ENCODE data around the gene EPHA7.

DNA sequence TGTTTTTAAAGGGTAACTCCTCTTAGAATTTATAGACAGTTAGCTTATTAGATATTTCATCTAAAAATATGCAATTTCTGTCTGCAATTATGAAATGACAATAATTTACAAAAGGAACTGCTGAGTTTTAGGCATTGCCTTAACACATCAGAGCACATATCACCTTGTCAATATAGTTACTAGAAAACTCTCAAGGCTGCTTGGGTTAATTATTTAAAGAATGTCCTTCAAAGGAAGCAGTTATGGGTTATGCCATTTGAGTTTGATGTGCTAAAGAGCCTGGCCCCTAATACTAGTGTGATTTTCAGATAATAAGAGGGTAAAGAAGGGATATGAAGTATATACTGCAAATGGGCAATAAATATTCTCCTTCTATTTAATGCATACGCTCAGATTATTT is 192.5 kb downstream of the EPHA7 start:
- TF ChIP-seq, protein P1, sequence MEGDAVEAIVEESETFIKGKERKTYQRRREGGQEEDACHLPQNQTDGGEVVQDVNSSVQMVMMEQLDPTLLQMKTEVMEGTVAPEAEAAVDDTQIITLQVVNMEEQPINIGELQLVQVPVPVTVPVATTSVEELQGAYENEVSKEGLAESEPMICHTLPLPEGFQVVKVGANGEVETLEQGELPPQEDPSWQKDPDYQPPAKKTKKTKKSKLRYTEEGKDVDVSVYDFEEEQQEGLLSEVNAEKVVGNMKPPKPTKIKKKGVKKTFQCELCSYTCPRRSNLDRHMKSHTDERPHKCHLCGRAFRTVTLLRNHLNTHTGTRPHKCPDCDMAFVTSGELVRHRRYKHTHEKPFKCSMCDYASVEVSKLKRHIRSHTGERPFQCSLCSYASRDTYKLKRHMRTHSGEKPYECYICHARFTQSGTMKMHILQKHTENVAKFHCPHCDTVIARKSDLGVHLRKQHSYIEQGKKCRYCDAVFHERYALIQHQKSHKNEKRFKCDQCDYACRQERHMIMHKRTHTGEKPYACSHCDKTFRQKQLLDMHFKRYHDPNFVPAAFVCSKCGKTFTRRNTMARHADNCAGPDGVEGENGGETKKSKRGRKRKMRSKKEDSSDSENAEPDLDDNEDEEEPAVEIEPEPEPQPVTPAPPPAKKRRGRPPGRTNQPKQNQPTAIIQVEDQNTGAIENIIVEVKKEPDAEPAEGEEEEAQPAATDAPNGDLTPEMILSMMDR (conservative IDR thresholded peaks at IDR 0.05; ENCODE audit: low read depth, low read length) = no peak
- TF ChIP-seq POLR2A (IDR thresholded peaks at IDR 0.05; ENCODE audit: low read depth, low read length) = no peak
- TF ChIP-seq SMC3 (IDR thresholded peaks at IDR 0.05; ENCODE audit: low read depth, low read length) = no peak
- no peak for TF ChIP-seq RFX5 (IDR thresholded peaks at IDR 0.05; ENCODE audit: low read depth, low read length)
- TF ChIP-seq, protein P2, sequence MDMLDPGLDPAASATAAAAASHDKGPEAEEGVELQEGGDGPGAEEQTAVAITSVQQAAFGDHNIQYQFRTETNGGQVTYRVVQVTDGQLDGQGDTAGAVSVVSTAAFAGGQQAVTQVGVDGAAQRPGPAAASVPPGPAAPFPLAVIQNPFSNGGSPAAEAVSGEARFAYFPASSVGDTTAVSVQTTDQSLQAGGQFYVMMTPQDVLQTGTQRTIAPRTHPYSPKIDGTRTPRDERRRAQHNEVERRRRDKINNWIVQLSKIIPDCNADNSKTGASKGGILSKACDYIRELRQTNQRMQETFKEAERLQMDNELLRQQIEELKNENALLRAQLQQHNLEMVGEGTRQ (IDR thresholded peaks at IDR 0.05; ENCODE audit: low read depth, low read length) = no peak
- TF ChIP-seq FOS (IDR thresholded peaks at IDR 0.05; ENCODE audit: low read depth, low read length) = no peak
